Breast epithelium (tissue), 3 donors: ENCODE data around the gene KLF5.

Experiments
- POLR2A ChIP-seq: fragments of 450-650 bp; IDR thresholded peaks from one replicate; pipeline ENCODE4 v1.6.1; 2016; ENCODE audit warnings: antibody characterized with exemption, mild to moderate bottlenecking, moderate library complexity
- TF ChIP-seq, protein P1 (sequence below), 3 donors: fragments of 450-650 bp; IDR thresholded peaks; one replicate each; pipeline ENCODE4 v1.5.1; 2016 to 2017; ENCODE audit warnings: antibody characterized with exemption in 3 of 3, mild to moderate bottlenecking in 3 of 3, moderate library complexity in 3 of 3

DNA sequence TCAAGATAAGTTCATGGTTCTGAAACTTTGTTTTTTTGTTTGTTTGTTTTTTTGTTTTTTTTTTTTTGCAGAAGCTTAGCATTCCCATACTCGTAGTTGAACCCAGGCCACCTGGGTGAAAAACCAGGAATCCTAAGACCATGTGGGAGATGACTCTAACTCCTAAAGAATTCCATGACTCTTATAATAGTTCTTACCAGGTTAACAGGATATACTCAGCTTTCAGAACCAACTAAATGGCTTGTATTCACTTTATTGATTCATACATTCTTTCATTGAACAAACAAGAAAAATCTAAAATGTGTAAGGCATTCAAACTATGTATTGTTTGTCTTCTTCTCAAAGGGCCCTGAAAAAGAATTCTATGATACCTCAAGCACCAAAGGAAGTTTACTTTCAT lies 40.5 kb upstream of the KLF5 start:
- TF ChIP-seq, protein P1, sequence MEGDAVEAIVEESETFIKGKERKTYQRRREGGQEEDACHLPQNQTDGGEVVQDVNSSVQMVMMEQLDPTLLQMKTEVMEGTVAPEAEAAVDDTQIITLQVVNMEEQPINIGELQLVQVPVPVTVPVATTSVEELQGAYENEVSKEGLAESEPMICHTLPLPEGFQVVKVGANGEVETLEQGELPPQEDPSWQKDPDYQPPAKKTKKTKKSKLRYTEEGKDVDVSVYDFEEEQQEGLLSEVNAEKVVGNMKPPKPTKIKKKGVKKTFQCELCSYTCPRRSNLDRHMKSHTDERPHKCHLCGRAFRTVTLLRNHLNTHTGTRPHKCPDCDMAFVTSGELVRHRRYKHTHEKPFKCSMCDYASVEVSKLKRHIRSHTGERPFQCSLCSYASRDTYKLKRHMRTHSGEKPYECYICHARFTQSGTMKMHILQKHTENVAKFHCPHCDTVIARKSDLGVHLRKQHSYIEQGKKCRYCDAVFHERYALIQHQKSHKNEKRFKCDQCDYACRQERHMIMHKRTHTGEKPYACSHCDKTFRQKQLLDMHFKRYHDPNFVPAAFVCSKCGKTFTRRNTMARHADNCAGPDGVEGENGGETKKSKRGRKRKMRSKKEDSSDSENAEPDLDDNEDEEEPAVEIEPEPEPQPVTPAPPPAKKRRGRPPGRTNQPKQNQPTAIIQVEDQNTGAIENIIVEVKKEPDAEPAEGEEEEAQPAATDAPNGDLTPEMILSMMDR (IDR thresholded peaks at IDR 0.05), result no peak
- no peak for TF ChIP-seq POLR2A
